Peyer's patch (tissue), 4 donors: ENCODE data around the gene RGS3.

Source experiments
- CTCF ChIP-seq, 6 experiments: fragments of 450-650 bp in 4 of 6; fragments of 200-600 bp in 2 of 6; sonication (generic) in 1 of 6; IDR thresholded peaks; one replicate each; pipeline ENCODE4 v1.5.1; 2017 to 2019; ENCODE audit warnings: antibody characterized with exemption in 6 of 6, mild to moderate bottlenecking in 3 of 6, moderate library complexity in 1 of 6
- POLR2A ChIP-seq, 2 donors: fragments of 450-650 bp; IDR thresholded peaks; one replicate each; pipeline ENCODE4 v1.5.1; 2017; ENCODE audit warnings: antibody characterized with exemption in 2 of 2, mild to moderate bottlenecking in 2 of 2, moderate library complexity in 2 of 2

GRCh38 chr9:113558632-113559502 lies 95.3 kb downstream of the RGS3 start:
- TF ChIP-seq CTCF (IDR thresholded peaks at IDR 0.05) = no peak
- TF ChIP-seq POLR2A (IDR thresholded peaks at IDR 0.05) = no peak
